HEK293T (cell line): ENCODE results near the gene IQCC.

Experiments
- BHLHE40 ChIP-seq: fragments of 450-650 bp; IDR thresholded peaks from 2 replicates; pipeline ENCODE4 v1.6.1; 2016; ENCODE audit warnings: mild to moderate bottlenecking, moderate library complexity, borderline replicate concordance
- CTBP1 ChIP-seq: fragments of 450-650 bp; IDR thresholded peaks from 2 replicates; pipeline ENCODE4 v1.6.1; 2016; ENCODE audit warnings: borderline replicate concordance
- ELF4 ChIP-seq: fragments of 450-650 bp; IDR thresholded peaks from 2 replicates; pipeline ENCODE4 v1.6.1; 2017; ENCODE audit warnings: antibody characterized with exemption
- FOXK2 ChIP-seq: fragments of 450-650 bp; IDR thresholded peaks from 2 replicates; pipeline ENCODE4 v1.6.1; 2016; ENCODE audit warnings: mild to moderate bottlenecking
- FOXM1 ChIP-seq: fragments of 450-650 bp; IDR thresholded peaks from 2 replicates; pipeline ENCODE4 v1.6.1; 2017; ENCODE audit warnings: mild to moderate bottlenecking, borderline replicate concordance
- HDGF ChIP-seq: fragments of 450-650 bp; IDR thresholded peaks from 2 replicates; pipeline ENCODE4 v1.6.1; 2017; ENCODE audit warnings: antibody characterized with exemption, borderline replicate concordance
- L3MBTL2 ChIP-seq: fragments of 450-650 bp; conservative IDR thresholded peaks from 2 replicates; pipeline ENCODE4 v1.6.1; 2016; ENCODE audit warnings: mild to moderate bottlenecking
- LEF1 ChIP-seq: fragments of 450-650 bp; IDR thresholded peaks from 2 replicates; pipeline ENCODE4 v1.6.1; 2017; ENCODE audit warnings: mild to moderate bottlenecking, borderline replicate concordance
- PKNOX1 ChIP-seq: fragments of 450-650 bp; IDR thresholded peaks from 2 replicates; pipeline ENCODE4 v1.6.1; 2016
- SP1 ChIP-seq: fragments of 450-650 bp; IDR thresholded peaks from 2 replicates; pipeline ENCODE4 v1.6.1; 2017
- TARDBP ChIP-seq: fragments of 450-650 bp; IDR thresholded peaks from 2 replicates; pipeline ENCODE4 v1.6.1; 2016
- ZNF384 ChIP-seq: fragments of 450-650 bp; IDR thresholded peaks from 2 replicates; pipeline ENCODE4 v1.6.1; 2016

DNA sequence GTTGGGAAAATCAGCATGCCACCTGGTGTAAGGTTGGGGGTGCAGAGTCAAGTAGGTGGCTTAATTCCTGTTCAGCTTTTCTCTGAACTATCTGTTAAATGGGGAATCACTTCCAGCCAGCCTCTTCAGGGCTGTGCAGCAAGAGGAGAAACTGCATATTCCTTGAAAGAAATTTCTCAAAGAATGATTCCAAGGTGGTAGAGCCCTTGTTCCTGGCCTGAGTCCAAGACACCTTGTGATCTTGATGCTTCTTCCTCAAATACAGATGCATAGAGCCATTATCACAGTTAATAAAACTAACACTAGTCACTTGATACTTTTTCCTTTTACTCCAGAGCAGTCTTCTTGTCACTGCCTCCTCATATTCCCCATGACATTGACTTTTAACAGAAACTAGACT, 20.8 kb upstream of the IQCC start:
- TF ChIP-seq L3MBTL2 (no peak), ELF4 (no peak), CTBP1 (no peak), LEF1 (no peak), HDGF (no peak), PKNOX1 (no peak), SP1 (no peak), FOXM1 (no peak), FOXK2 (no peak), ZNF384 (no peak), TARDBP (no peak), BHLHE40 (no peak)
